Measurements from ENCODE around the gene FCHSD2.

Gene FCHSD2

GRCh38 chr11:72962717-72963116, 179.4 kb downstream of the FCHSD2 start:
- no peak for ATAC-seq

GRCh38 chr11:72962084-72962483, 180.0 kb downstream of the FCHSD2 start:
- ATAC-seq: no peak

GRCh38 chr11:72959998-72960731, 182.0 kb downstream of the FCHSD2 start:
- ATAC-seq: no peak

- ATAC-seq: no peak
These were observed 183.3 kb downstream of the FCHSD2 start for GRCh38 chr11:72958791-72959190.

- ATAC-seq: no peak
These were observed 186.7 kb downstream of the FCHSD2 start for GRCh38 chr11:72955466-72955865.

- no peak for ATAC-seq
These were observed 187.3 kb downstream of the FCHSD2 start for GRCh38 chr11:72954860-72955259.

GRCh38 chr11:72953637-72954036, 188.5 kb downstream of the FCHSD2 start:
- ATAC-seq: no peak

GRCh38 chr11:72951888-72952287, 190.2 kb downstream of the FCHSD2 start:
- no peak for ATAC-seq

- no peak for ATAC-seq
These were observed 190.9 kb downstream of the FCHSD2 start for GRCh38 chr11:72951193-72951592.

- no peak for ATAC-seq
These were observed 191.4 kb downstream of the FCHSD2 start for GRCh38 chr11:72950685-72951084.

- no peak for ATAC-seq
These were observed 194.9 kb downstream of the FCHSD2 start for GRCh38 chr11:72947229-72947628.

- ATAC-seq: no peak
These were observed 198.5 kb downstream of the FCHSD2 start for GRCh38 chr11:72943664-72944063.

GRCh38 chr11:72940417-72940816, 201.7 kb downstream of the FCHSD2 start:
- no peak for ATAC-seq

- ATAC-seq: no peak
These were observed 203.1 kb downstream of the FCHSD2 start for GRCh38 chr11:72939031-72939430.

- no peak for ATAC-seq
These were observed 204.7 kb downstream of the FCHSD2 start for GRCh38 chr11:72937439-72937838.

- no peak for ATAC-seq
These were observed 206.4 kb downstream of the FCHSD2 start for GRCh38 chr11:72935700-72936099.

- no peak for ATAC-seq
These were observed 210.0 kb downstream of the FCHSD2 start for GRCh38 chr11:72932132-72932570.

GRCh38 chr11:72930008-72930407, 212.1 kb downstream of the FCHSD2 start:
- ATAC-seq: no peak

GRCh38 chr11:72929256-72929655, 212.9 kb downstream of the FCHSD2 start:
- ATAC-seq: no peak

GRCh38 chr11:72927380-72927779, 214.7 kb downstream of the FCHSD2 start:
- ATAC-seq: no peak

GRCh38 chr11:72926076-72926475, 216.0 kb downstream of the FCHSD2 start:
- ATAC-seq: no peak

GRCh38 chr11:72925656-72926055, 216.5 kb downstream of the FCHSD2 start:
- no peak for ATAC-seq

- no peak for ATAC-seq
These were observed 217.4 kb downstream of the FCHSD2 start for GRCh38 chr11:72924568-72925190.

- no peak for ATAC-seq
These were observed 220.9 kb downstream of the FCHSD2 start for GRCh38 chr11:72921028-72921716.
